HG03457 (cell line): Measurements from ENCODE around the gene NSL1.
"Not testable (repeated sequence)": the region's sequence is repeated elsewhere in the genome, so short reads cannot be mapped to it uniquely, and the experiment has no call there.

Source experiments
- ATAC-seq: cut with Tn5 transposase; IDR thresholded peaks from one replicate; pipeline ENCODE4 v1.9.1; 2021; ENCODE audit warnings: moderate number of reproducible peaks; ENCODE audit not compliant: unreplicated experiment

Gene NSL1

DNA sequence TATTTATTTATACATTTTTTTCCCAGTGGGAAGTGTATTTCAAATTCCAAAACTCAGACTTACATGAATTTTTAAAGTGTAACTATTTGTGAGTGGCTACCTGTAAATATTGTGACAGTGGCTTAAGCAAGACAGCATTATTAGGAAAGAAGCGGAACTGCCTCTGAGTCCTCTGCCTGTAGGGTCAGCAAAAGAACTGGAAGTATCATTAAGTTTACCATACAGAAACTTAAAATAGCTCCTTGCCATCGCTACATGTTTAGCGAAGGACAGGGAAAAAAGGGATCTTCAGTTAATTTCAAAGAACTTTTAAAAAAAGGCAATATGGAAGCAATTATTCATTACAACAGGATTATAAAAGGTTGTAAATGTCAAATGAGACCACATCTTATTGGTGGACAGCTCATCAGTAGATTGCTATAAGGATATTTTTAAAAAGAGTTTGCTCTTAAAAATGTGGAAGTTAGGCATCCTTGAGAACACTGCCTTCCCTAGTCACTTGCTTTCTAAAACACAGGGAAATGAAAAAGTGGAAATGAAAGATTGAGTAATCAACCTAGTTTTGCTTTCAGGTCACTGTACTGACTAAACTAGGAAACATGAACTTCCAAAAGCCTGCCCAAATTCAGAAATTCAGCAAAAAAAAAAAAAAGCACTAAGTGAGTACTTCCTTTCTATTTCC is 39.2 kb downstream of the NSL1 start:
- ATAC-seq: no peak

DNA sequence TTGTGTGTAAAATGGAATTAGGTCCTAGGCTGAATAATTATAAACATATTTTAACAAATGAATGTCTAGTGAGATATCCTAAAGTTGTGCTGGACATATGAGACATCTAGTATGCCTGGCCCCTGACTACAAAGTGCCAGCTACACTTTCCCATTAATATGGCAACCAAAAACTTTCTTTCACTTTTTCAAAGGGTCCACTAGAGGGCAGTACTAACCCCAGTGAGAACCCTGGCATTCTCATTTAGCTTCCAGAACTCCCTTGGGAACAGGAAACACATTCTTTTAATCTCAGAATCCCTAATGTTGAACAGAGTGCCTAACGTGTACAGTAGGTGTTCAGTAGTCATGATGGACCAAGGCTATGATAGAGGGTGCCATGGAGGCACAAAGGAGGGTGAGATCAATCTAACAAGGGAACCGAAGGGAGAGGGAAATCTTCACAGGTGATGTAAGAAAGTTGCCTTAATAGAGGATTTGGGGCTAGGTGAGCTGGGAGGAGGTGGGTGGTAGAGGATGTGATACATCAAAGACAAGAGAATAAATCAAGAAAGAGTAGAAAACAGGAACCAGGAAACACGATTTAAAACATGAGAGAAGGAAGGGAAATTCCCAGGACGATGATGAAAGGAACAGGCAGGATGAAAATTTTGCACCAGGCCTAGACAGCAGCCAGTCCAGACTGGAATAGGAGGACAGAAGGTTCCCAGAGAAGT is 41.6 kb downstream of the NSL1 start:
- ATAC-seq: no peak

DNA sequence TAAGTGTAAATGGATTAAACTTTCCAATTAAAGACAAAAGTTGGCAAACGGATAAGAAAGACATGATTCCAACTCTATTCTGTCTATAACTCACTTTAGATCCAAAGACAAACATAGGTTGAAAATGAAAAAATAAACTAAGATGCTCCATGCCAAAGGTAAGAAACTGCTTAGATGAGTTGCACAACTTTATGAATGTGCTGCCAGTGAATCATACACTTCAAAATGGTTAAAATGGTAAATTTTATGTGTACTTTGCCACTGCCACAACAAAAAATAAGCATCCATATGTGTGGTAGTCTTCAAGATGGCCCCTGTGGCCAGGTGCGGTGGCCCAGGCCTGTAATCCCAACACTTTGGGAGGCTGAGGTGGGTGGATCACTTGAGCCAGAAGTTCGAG is 45.0 kb downstream of the NSL1 start:
- ATAC-seq: no peak

DNA sequence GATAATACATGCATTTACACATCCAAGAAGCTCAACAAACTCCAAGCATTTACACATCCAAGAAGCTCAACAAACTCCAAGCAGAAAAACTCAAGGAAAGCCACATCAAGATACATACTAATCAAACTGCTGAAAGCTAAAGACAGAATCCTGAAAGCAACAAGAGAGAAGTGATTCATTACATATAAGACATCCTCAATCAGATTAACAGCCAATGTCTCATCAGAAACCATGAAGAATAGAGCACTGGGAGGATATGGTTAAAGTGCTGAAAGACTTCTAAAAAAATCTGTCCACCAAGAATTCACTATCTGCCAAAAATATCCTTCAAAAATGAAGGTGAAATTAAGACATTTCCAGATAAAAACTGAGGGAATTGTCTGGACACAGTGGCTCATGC is 46.3 kb downstream of the NSL1 start:
- no peak for ATAC-seq

DNA sequence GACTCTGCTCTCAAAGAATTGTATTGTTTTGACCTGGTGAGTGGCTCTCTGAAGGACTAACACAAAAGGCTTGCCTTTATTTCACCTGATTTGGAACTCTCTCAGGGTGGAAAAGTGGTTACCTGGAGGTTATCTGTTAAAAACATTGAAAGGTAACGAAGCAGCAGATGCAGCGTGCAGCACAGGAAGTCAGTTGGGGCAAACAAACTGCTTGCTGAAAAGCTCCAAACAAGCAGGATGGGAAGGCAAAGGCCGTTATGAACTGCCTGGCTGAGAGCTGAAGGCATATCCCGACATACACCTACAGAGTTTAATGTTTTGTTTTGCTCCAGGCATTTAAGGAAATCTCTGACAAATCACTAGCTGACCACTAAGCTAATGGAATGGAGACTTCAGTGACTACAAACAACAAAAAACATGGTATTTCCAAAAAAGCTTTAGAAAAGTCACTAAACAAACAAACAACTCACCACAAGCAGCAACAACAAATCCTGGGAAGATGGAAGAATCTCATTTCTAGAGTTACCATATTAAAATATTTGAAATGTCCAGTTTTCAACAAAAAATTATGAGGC is 47.6 kb downstream of the NSL1 start:
- no peak for ATAC-seq

DNA sequence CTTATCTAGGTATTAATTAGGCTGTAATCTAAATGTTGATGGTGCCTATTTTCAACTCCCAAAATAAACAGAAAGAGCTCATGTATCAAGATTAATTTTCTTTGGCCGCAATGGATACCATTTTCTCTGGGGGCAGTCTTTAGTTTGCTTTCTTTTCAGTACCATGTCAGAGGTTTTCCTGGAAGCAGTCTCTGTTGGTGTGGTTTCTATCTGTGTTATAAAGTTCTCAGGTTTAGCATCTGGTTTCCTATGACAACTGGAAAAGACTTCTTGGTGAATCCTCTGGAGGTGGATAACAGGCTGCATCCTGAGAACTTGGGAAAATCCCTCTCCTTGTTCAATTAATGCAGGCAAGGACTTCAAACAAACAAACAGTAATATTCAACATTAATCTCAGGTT is 53.2 kb downstream of the NSL1 start:
- ATAC-seq: no peak

DNA sequence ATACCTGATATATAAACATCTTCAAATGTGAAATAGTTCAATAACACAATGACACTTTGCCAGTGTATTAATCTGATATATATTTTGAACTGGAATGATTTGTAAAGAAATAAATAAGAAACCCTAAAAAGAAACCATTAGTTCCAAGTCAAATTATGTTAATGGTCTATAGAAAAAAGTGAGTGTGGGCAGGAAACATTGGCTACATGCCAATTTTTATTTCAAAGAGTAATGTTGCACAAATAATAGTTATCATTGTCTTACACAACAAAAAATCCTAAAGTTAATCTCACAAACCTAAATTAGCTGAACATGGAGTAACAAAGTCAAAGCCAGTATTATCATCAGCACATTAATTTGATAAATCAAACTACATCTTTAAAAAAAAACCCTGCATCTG is 54.0 kb downstream of the NSL1 start:
- ATAC-seq: no peak

DNA sequence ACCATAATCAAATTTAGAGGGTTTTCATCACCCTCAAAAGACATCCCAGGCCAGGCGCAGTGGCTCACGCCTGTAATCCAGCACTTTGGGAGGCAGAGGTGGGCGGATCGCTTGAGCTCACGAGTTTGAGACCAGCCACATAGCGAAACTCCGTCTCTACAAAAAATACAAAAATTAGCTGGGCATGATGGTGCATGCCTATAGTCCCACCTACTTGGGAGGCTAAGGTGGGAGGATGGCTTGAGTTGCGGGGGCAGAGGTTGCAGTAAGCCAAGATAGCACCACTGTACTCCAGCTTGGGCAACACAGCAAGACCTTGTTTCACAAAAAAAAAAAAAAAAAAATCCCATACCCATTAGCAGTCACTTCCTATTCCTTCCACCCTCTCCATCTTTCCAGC is 58.5 kb downstream of the NSL1 start:
- ATAC-seq: no peak

DNA sequence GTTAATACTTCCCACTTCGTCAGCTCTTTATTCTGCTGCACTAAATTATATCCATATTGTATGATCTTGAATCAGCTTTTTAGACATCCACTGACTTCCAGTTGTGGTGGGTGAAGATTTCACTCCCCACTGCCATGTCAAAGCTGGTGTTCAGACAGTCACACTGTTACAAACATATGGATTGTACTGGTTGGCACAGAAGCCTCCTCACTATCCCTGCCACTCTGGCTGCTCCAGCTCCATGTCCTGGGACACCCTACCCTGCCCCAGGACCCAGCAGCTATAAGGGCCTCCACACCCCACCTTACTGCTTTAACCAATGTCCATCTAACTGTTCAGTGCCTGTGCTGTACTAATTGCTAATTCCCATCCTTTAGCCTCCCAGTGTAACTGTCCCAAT is 59.9 kb downstream of the NSL1 start:
- ATAC-seq: no peak

DNA sequence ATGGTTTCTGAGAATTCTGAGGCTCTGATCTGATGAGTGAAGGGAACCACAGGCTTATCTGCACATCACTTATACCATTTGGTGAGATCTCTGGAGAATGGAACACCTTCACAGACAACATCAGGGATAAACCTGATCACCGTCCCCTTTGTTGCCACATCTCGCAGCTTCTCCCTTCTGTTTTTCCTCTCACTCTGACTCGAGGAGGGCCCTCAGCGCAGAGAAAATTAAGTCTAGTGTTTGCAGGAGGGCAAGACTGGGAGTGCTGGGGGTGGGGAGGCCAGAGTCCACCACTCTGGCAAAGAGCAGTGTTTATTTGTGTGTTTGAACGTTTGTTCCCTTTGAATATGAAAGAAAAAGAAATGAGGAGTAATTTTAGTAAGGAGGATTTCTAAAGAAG is 63.0 kb downstream of the NSL1 start:
- ATAC-seq: no peak

DNA sequence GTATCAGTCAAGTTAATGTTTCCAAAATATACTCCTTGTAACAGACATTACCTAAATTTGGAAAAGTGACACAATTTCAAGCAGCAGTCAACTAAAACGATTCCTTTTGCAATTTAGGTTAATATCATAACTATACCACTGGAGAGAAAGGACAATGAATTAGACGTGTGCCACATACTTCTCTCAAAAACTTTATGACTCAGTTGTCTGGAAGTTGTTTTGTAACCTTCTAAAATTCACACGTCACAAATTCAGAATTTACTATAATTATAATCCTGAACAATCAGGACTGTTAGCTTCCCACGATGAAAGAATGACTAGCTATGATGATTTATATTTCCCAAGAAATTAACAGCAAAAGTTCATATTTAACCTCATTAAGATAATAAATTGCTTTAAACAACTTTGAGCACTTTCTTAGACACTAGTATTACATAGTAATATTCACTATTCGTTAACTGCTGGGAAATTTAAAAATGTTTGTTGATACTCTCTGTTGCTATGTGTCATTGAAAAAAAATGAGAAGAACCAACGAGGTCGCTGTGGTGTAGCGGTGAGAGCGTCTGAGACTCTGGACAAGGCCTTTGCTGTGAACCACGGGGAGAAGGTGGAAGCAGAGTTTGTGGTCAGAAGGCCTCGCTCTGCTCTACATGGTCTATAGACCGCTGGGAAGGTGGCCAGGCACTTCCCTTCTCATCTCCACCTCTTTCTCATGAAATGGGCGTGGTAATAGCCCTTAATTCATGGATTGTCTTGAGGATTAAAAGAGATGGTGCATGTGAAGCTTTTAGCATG is 64.0 kb downstream of the NSL1 start:
- ATAC-seq: no peak

DNA sequence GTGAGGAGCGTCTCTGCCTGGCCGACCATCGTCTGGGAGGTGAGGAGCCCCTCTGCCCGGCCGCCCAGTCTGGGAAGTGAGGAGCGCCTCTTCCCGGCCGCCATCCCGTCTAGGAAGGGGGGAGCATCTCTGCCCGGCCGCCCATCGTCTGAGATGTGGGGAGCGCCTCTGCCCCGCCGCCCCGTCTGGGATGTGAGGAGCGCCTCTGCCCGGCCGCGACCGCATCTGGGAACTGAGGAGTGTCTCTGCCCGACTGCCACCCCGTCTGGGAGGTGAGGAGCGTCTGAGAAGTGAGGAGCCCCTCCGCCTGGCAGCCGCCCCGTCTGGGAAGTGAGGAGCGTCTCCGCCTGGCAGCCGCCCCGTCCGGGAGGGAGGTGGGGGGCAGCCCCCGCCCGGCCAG is 66.9 kb downstream of the NSL1 start:
- ATAC-seq: not testable (repeated sequence)

DNA sequence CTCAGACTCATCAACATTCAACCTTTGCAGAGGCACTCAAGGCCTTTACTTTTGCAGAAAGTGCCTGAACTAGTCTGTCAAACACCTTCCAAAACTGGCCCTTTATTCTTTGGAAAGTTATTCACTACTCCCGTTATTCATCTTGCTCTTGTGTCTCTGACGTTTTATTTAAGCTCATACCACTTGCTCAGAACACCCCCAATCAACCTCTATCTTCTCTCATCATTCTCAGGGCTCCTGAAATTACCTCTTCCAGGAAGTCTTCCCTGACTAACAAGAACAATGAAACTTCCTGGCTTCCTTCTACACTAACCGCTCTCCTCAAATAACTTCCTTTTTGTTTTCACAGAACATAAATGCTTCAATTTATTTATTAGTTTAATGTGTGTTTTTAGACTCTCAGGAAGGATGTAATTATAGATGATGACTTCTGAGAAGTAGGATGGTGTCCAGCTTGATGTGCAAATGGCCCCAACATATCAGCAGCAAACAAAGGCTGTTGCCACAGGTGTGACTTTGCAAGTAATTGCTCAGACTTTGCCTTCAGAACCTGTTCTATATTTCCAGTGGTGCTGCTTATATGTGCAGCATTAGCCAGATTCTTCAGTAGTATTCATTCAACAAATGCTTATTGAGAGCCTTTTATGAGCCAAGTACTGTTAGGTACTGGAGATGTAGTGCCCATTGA is 69.2 kb downstream of the NSL1 start:
- ATAC-seq: no peak

DNA sequence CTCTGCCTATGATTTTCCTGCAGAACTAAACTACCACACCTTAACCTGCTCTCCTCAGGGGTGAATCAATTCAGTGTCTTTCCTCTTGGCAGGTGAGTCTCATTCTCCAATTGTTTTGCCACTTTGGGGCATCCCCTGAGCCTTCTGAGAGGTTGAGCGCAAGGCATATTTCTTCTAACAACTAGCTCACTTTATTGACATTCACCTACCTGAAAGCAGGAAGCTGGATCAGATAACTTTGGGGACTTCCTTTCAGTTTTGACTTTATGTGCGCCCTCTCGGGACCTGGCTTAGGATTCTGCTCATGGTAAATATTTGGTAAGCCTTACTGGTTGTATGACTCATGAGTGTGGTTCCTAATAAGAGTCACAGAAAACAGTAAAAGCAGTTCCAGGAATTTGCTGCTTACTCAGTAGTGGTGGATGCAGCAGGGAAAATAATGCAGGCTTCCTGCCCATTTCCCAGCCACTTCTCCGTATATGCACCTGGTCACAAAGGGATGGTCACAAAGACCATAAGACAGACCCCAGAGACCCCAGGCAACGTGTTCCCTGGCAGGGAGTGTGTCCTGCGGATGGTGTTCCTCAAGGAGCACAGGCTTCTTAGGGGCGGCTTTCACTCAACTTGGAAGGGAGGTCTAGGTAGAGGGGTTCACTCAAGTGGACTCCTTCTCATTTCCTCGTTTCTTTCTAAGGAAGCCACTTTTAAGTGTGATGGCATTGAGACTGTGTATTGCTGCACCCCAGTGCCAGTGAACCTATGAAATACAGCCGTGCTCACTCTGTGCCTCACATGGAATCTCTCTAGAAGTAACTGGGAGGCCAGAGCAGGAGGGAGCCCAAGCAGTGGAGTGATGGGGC is 70.0 kb downstream of the NSL1 start:
- ATAC-seq: peak; percentile 57

DNA sequence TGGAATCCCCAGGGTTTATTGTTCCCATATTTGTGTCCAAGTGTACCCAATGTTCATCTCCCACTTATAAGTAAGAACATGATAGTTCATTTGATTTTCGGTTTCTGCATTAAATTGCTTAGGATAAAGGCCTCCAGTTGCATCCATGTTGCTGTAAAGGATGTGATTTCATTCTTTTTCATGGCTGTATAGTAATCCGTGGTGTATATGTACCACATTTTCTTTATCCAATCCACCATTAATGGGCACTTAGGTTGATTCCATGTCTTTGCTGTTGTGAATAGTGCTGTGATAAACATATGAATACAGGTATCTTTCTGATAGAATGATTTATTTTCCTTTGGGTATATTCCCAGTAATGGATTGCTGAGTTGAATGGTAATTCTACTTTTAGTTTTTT is 71.9 kb downstream of the NSL1 start:
- ATAC-seq: no peak

DNA sequence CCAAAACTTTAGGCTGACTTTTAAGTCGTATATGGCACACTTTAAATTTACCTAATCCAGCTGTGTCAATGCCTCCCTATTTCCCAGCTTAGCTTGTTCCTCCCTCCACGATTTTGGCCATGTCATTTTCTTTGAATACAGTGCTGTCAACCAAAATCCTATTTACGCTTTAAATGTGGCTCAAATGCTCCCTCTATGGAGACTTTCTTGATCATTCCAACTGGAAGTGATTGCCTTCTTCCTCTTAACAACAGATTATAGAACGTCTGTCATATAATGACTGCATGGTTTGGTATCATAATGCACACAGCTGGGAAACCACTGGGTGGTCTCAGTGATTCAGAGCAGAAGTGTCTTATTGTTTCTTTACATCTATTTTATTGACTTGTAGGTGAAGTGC is 73.1 kb downstream of the NSL1 start:
- ATAC-seq: no peak

DNA sequence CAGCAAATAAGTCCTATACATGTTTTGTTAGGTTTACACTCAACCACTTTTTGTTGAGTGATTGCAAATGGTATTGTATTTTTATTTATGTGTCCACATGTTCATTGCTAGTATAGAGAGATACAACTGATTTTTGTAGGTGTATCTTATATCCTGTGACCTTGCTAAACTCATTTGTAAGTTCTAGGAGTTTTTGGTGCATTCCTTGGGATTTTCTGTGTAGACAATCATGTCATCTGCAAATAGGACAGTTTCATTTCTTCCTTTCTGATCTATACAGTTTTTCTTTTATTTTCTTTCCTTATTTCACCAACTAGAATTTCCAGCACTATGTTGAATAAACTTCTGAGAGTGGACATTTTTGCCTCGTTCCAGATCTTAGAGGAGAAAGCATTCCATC is 75.4 kb downstream of the NSL1 start:
- ATAC-seq: no peak

DNA sequence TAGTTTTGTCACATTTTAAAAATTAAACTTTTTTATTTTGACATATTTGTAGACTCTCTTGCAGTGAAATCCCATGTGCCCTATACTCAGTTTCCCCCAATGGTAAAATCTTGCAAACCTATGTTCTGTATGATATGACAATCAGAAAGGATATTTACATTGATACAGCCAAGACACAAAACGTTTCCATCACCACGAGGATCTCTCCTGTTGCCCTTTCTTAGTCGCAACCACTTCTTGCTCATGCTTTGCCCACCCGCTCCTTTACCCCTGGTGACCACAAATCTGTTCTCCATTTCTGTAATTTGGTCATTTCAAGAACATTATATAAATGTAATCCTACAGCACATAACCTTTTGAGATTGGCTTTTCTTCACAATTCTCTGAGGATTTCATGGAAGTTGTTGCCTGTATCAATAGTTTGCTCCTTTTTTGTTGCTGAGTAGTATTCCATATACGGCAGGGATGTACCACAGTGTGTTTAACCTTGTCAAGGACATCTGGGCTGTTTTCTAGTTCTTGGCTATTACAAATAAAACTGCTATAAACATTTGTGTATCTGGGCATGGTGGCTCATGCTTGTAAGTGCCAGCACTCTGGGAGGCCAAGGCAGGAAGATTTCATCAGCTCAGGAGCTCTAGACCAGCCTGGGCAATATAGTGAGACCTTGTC is 78.0 kb downstream of the NSL1 start:
- no peak for ATAC-seq

DNA sequence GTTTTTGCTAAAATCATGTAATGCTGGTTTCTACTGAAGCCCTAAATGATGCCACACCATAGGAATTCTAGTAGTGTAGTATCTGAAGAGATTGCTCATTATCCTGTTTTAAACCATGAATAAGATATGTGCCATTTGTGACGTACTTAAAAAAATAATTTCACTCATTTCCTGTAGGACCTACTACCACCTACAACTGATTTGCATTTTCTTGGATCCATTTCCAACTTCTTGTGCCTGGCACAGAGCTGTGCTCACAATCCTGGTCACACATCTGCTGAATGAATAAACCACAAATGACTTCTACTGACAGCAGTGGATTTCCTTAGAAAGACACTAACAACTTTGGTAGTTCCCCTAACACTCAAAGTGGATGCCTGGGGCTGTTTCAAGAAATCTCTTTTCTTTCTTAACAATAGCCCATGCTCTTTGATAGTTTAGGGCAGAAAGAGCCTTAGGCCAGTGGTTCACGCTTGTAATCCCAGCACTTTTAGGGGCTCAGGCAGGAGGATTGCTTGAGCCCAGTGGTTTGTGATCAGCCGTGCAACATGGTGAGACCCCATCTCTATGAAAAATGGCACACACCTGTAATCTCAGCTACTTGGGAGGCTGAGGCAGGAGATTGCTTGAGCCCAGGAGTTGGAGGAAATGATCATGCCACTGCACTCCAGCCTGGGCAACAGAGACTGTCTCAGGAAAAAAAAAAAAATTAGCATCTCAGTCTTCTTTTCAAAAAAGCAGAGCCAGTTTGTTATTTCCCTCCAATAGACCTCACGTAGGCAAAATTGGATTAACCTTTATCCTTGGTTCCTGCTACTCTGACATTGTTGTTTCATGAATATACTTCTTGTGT is 78.9 kb downstream of the NSL1 start:
- ATAC-seq: no peak
